ENCODE results near the gene FADS6.

FADS6 gene

GRCh38 chr17:74892013-74892841 lies 1.2 kb downstream of the FADS6 start:
- DNase-seq (ENCODE audit: low spot score): no peak

GRCh38 chr17:74890554-74890953 lies 2.9 kb downstream of the FADS6 start:
- no peak for DNase-seq (ENCODE audit: low spot score)

- DNase-seq (ENCODE audit: low spot score): no peak
These were observed 5.0 kb downstream of the FADS6 start for GRCh38 chr17:74888469-74888868.

- DNase-seq (ENCODE audit: low spot score): no peak
These were observed 10.1 kb downstream of the FADS6 start for GRCh38 chr17:74883241-74883745.

- DNase-seq (ENCODE audit: low spot score): no peak
These were observed 10.8 kb downstream of the FADS6 start for GRCh38 chr17:74882517-74883240.

- no peak for DNase-seq (ENCODE audit: low spot score)
These were observed 12.4 kb downstream of the FADS6 start for GRCh38 chr17:74881073-74881472.

- DNase-seq (ENCODE audit: low spot score): no peak
These were observed 14.1 kb downstream of the FADS6 start for GRCh38 chr17:74879308-74879707.

- no peak for DNase-seq (ENCODE audit: low spot score)
These were observed 14.8 kb downstream of the FADS6 start for GRCh38 chr17:74878658-74879057.

- no peak for DNase-seq (ENCODE audit: low spot score)
These were observed 15.6 kb downstream of the FADS6 start for GRCh38 chr17:74877592-74878548.

GRCh38 chr17:74875977-74876593 lies 17.3 kb downstream of the FADS6 start:
- no peak for DNase-seq (ENCODE audit: low spot score)

GRCh38 chr17:74875155-74875976 lies 18.1 kb downstream of the FADS6 start:
- no peak for DNase-seq (ENCODE audit: low spot score)

GRCh38 chr17:74874615-74875037 lies 18.8 kb downstream of the FADS6 start:
- DNase-seq (ENCODE audit: low spot score): no peak

GRCh38 chr17:74873874-74874614 lies 19.4 kb downstream of the FADS6 start:
- no peak for DNase-seq (ENCODE audit: low spot score)

GRCh38 chr17:74873037-74873873 lies 20.2 kb downstream of the FADS6 start:
- peak; percentile 99 for DNase-seq (ENCODE audit: low spot score)

- DNase-seq (ENCODE audit: low spot score): no peak
These were observed 21.0 kb downstream of the FADS6 start, which contains the start of gene FDXR for GRCh38 chr17:74872313-74873036. Gene FDXR (minus strand): TSS chr17:74872994. CDS start chr17:74872944, 50 bp downstream.

- DNase-seq (ENCODE audit: low spot score): no peak
These were observed 21.9 kb downstream of the FADS6 start for GRCh38 chr17:74871356-74872076.

GRCh38 chr17:74870512-74870911 lies 22.9 kb downstream of the FADS6 start:
- DNase-seq (ENCODE audit: low spot score): no peak

All from CD4-positive, alpha-beta T cell treated with Interleukin-15 for 4 hours (primary cell).